Measurements from ENCODE around the gene DNM2. TPM values are rescaled to one million over a fixed set of nuclear protein-coding genes. Genes with fewer than 3 reads are reported as not detected.

DNM2 gene
- total and polyA plus RNA-seq, 9 of the 15 experiments (the other 6 are each of a cell fraction or from before 2014, with no cell fraction given), result 2.2 to 161 (median 72.6) TPM

GRCh38 chr19:10863107-10863717 lies 145.3 kb downstream of the DNM2 start (continued):
- TF ChIP-seq KLF6 (CRISPR knock-in tag; IDR thresholded peaks at IDR 0.05; ENCODE audit: borderline replicate concordance), result no peak
- no peak for TF ChIP-seq MECOM (CRISPR knock-in tag; IDR thresholded peaks at IDR 0.05)
- TF ChIP-seq ETV1 (tag; conservative IDR thresholded peaks at IDR 0.05; ENCODE audit: low read depth), result 0 out of 2 replicates have a peak, but pooled peaks have one; percentile 27
- no peak for TF ChIP-seq FIP1L1 (IDR thresholded peaks at IDR 0.05; ENCODE audit: low read depth, low read length, poor library complexity, severe bottlenecking)
- TF ChIP-seq MTA2 (IDR thresholded peaks at IDR 0.05; ENCODE audit: low read depth), result no peak
- no peak for TF ChIP-seq MITF (IDR thresholded peaks at IDR 0.05)
- no peak for TF ChIP-seq ZNF75A (CRISPR knock-in tag; IDR thresholded peaks at IDR 0.05)
- TF ChIP-seq ZZZ3 (IDR thresholded peaks at IDR 0.05), result no peak
- TF ChIP-seq ZNF41 (CRISPR knock-in tag; conservative IDR thresholded peaks at IDR 0.05), result no peak
- TF ChIP-seq TAF7 (tag; IDR thresholded peaks at IDR 0.05), result no peak
- TF ChIP-seq ZNF592 (IDR thresholded peaks at IDR 0.05), result peak; percentile 78; the same call in 1 of the 2 replicates
- TF ChIP-seq ZC3H8 (IDR thresholded peaks at IDR 0.05), result no peak
- TF ChIP-seq AFF4 (CRISPR knock-in tag; IDR thresholded peaks at IDR 0.05), result no peak
- no peak for TF ChIP-seq ELK3 (CRISPR knock-in tag; IDR thresholded peaks at IDR 0.05)
- peak; percentile 64; the same call in 1 of the 2 replicates for TF ChIP-seq SMARCE1 (IDR thresholded peaks at IDR 0.05)
- TF ChIP-seq TRIM28 (IDR thresholded peaks at IDR 0.05), result no peak
